ENCODE data around the gene CIB4.

- no peak for TF ChIP-seq POLR2A (IDR thresholded peaks at IDR 0.05; ENCODE audit: low read length)
- no peak for TF ChIP-seq GATA1 (IDR thresholded peaks at IDR 0.05; ENCODE audit: low read depth, low read length)
Measured at GRCh38 chr2:26552641-26553374, 88.4 kb downstream of the CIB4 start.
